ENCODE results near the gene SLC30A1. TPM values are rescaled to one million over a fixed set of nuclear protein-coding genes. Genes with fewer than 3 reads are reported as not detected.
A peak's percentile ranks its signal among the peaks of the same experiment; 100 is the strongest.
"Not testable (repeated sequence)": the region's sequence is repeated elsewhere in the genome, so short reads cannot be mapped to it uniquely, and the experiment has no call there.

Gene SLC30A1, protein sequence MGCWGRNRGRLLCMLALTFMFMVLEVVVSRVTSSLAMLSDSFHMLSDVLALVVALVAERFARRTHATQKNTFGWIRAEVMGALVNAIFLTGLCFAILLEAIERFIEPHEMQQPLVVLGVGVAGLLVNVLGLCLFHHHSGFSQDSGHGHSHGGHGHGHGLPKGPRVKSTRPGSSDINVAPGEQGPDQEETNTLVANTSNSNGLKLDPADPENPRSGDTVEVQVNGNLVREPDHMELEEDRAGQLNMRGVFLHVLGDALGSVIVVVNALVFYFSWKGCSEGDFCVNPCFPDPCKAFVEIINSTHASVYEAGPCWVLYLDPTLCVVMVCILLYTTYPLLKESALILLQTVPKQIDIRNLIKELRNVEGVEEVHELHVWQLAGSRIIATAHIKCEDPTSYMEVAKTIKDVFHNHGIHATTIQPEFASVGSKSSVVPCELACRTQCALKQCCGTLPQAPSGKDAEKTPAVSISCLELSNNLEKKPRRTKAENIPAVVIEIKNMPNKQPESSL
- total RNA-seq: 8.1 and 10.8 TPM in 2 replicates
- 6.8 and 7.1 TPM in 2 replicates for polyA plus RNA-seq

DNA sequence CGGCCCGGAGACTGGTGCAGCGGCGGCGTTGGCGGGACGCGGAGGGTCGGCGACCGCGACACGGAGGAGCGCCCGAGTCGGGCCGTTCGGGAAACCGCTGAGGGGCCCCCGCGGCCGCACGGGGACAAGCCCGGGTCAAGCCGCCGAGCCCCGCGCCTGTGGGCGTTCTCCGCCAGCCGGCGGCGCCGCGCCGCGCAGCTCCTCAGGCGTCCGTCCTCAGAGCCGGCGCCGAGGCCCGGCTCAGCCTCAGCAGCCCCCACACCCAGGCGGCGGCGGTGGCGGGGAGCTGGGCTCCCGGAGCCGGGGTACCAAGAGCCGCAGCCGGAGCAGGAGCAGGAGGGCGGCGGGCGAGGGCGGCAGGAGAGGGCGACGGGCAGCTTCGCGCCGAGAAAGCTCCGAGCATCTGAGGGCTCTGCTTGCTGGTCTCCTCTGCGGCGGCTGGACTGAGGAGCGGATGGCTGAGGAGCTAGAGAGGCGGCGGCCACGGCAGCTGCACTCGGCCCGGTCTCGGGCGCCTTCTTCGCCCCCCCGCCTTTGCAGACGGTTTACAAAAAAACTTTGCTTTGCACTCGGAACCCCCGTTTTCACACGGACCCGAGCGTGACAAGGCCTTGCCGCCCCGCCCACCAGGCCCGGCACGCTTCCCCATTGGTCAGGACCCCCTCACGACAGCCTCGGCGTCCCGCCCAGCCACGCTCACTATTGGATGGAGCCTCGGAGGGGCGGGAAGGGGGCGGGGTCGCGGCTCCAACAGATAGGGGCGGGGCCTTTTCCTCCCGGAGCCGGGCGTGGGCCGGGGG is at the start of gene SLC30A1:
Gene SLC30A1, minus strand, starts transcription at position 522 of the 800 bp plus-strand sequence. CDS start 549 bp downstream, outside the sequence.
- TF ChIP-seq CTCF (IDR thresholded peaks at IDR 0.05; ENCODE audit: low read depth, low read length): no peak
- peaks cover 5% of the 10 kb centered on the region for H3K36me3 ChIP-seq
- peaks cover 12% of the 10 kb centered on the region for H3K4me1 ChIP-seq (ENCODE audit: low read depth)
- peak; percentile 99 for DNase-seq (ENCODE audit: low read depth in 1 of 2, low spot score in 1 of 2)
- peak within 1 kb of the TSS; percentile 76 for H3K27ac ChIP-seq
- H3K27me3 ChIP-seq: no peaks in the 10 kb centered on the region
- no peaks in the 10 kb centered on the region for H3K9me3 ChIP-seq (ENCODE audit: low read depth)
- peak within 1 kb of the TSS; percentile 73 for H3K4me3 ChIP-seq

- DNase-seq (ENCODE audit: low read depth in 1 of 2, low spot score in 1 of 2): no peak
Measured at GRCh38 chr1:211628417-211628816, 49.5 kb upstream of the SLC30A1 start.

DNA sequence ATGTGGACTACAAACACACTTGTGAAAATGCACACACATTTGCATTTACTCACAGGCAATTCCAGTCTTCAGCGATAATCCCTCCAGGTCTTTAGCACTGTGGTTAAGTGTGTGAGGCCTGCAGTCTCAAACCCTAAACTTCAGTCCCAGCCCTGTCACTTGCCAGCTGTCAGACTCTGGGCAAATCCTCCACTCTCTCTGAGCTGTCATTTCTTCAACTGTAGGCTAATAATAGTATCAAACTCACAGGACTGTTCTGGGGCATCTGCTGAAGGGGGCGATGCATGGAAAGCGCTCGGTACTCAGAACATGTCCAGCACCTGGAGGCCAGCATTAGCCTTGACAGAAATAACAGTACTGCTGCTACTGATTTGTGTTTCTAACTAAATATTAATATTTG is 48.3 kb upstream of the SLC30A1 start:
- Histone ChIP-seq H3K36me3 (no peaks in the 10 kb centered on the region), H3K4me3 (no peak overlapping the region), H3K4me1 (ENCODE audit: low read depth) (peaks cover 27% of the 10 kb centered on the region), H3K27me3 (no peaks in the 10 kb centered on the region), H3K9me3 (ENCODE audit: low read depth) (no peaks in the 10 kb centered on the region), H3K27ac (peak overlapping the region; percentile 68)
- DNase-seq (ENCODE audit: low read depth in 1 of 2, low spot score in 1 of 2): peak in 1 of 2 donors; percentile 59
- TF ChIP-seq CTCF (IDR thresholded peaks at IDR 0.05; ENCODE audit: low read depth, low read length): no peak

More at GRCh38 chr1:211628417-211628816, 49.5 kb upstream of the SLC30A1 start:
- Histone ChIP-seq H3K4me1 (ENCODE audit: low read depth) (peaks cover 31% of the 10 kb centered on the region), H3K4me3 (no peak overlapping the region), H3K9me3 (ENCODE audit: low read depth) (no peaks in the 10 kb centered on the region), H3K27me3 (no peaks in the 10 kb centered on the region), H3K27ac (no peak overlapping the region), H3K36me3 (no peaks in the 10 kb centered on the region)
- no peak for TF ChIP-seq CTCF (IDR thresholded peaks at IDR 0.05; ENCODE audit: low read depth, low read length)

DNA sequence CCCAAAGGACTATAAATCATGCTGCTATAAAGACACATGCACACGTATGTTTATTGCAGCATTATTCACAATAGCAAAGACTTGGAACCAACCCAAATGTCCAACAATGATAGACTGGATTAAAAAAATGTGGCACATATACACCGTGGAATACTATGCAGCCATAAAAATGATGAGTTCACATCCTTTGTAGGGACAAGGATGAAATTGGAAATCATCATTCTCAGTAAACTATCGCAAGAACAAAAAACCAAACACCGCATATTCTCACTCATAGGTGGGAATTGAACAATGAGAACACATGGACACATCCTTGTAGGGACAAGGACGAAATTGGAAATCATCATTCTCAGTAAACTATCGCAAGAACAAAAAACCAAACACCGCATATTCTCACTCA is 46.9 kb upstream of the SLC30A1 start:
- not testable (repeated sequence) for H3K36me3 ChIP-seq; H3K9me3 ChIP-seq (ENCODE audit: low read depth); DNase-seq (ENCODE audit: low read depth in 1 of 2, low spot score in 1 of 2); H3K27me3 ChIP-seq; H3K27ac ChIP-seq; H3K4me3 ChIP-seq
- H3K4me1 ChIP-seq (ENCODE audit: low read depth): peaks cover 21% of the 10 kb centered on the region

GRCh38 chr1:211625040-211625439 is 46.1 kb upstream of the SLC30A1 start:
- peak in 1 of 2 donors; percentile 60 for DNase-seq (ENCODE audit: low read depth in 1 of 2, low spot score in 1 of 2)
- TF ChIP-seq CTCF (IDR thresholded peaks at IDR 0.05; ENCODE audit: low read depth, low read length): peak; percentile 34

More at GRCh38 chr1:211625040-211625439, 46.1 kb upstream of the SLC30A1 start:
- Histone ChIP-seq H3K27ac (no peak overlapping the region), H3K4me3 (no peak overlapping the region), H3K36me3 (no peaks in the 10 kb centered on the region), H3K9me3 (ENCODE audit: low read depth) (no peaks in the 10 kb centered on the region), H3K4me1 (ENCODE audit: low read depth) (peaks cover 14% of the 10 kb centered on the region), H3K27me3 (no peaks in the 10 kb centered on the region)

Data from cardiac muscle cell (in vitro differentiated cells and primary cell).